ENCODE measurements around the gene ACY1. TPM values are rescaled to one million over a fixed set of nuclear protein-coding genes. Genes with fewer than 3 reads are reported as not detected.

ACY1 gene
- polyA plus RNA-seq, 1 of the 3 experiments (the other 2 are of a cell fraction), result 93.0 TPM

DNA sequence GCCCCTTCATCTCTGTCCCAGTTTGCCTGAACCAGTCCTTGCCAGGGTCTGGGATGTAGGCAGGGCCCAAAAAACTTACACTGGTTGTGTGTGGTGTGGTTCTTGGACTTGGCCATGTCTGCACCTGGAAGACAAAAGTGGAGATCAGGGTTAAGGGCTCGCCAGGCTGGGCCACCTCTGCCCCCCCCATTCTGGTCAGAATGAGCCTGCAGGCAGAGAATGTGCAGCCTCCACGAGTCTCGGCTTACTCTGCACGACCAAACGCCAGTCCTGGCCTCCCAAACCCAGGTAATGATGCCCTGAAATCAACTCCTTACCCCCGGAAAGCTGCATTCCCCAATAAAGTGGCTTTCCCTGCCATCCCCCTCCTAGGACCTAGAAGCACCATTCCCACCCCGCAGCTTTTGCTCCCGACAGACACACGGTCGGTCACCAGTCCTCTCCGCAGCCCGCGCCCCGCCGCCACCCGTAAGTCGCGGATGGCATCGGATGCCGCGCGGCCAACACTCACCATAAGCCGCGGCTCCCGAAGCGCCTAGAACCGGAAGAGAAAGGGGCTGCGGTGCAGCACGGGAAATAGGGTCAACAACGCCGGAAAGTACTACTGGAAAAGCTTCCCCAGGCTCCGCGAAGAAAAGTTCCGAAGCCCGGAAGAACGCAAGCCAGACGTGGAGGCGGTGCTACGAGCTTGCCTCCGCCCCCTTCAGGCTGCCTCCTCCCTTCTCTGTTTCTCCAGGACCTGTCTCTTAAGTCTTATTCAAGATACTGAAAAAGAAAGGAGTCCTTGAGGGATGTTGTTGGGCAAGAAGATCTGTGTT lies 12.2 kb downstream of the ACY1 start, which contains the start of gene RPL29 (continued):
- TF ChIP-seq CTCF (IDR thresholded peaks at IDR 0.05), result 0 out of 2 replicates have a peak, but pooled peaks have one; percentile 19
- peak; percentile 83 for TF ChIP-seq SIN3A (IDR thresholded peaks at IDR 0.05; ENCODE audit: borderline replicate concordance, low read depth, low read length)
- TF ChIP-seq GABPA (IDR thresholded peaks at IDR 0.05; ENCODE audit: low read depth), result peak; percentile 100
- no peak for TF ChIP-seq RFX5 (IDR thresholded peaks at IDR 0.05; ENCODE audit: low read length)
- TF ChIP-seq CHD2 (IDR thresholded peaks at IDR 0.05; ENCODE audit: low read length, partially characterized antibody), result peak; percentile 94
- TF ChIP-seq, protein P1, sequence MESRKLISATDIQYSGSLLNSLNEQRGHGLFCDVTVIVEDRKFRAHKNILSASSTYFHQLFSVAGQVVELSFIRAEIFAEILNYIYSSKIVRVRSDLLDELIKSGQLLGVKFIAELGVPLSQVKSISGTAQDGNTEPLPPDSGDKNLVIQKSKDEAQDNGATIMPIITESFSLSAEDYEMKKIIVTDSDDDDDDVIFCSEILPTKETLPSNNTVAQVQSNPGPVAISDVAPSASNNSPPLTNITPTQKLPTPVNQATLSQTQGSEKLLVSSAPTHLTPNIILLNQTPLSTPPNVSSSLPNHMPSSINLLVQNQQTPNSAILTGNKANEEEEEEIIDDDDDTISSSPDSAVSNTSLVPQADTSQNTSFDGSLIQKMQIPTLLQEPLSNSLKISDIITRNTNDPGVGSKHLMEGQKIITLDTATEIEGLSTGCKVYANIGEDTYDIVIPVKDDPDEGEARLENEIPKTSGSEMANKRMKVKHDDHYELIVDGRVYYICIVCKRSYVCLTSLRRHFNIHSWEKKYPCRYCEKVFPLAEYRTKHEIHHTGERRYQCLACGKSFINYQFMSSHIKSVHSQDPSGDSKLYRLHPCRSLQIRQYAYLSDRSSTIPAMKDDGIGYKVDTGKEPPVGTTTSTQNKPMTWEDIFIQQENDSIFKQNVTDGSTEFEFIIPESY (IDR thresholded peaks at IDR 0.05; ENCODE audit: borderline replicate concordance, low read depth), result 0 out of 2 replicates have a peak, but pooled peaks have one; percentile 45
- TF ChIP-seq, protein P2, sequence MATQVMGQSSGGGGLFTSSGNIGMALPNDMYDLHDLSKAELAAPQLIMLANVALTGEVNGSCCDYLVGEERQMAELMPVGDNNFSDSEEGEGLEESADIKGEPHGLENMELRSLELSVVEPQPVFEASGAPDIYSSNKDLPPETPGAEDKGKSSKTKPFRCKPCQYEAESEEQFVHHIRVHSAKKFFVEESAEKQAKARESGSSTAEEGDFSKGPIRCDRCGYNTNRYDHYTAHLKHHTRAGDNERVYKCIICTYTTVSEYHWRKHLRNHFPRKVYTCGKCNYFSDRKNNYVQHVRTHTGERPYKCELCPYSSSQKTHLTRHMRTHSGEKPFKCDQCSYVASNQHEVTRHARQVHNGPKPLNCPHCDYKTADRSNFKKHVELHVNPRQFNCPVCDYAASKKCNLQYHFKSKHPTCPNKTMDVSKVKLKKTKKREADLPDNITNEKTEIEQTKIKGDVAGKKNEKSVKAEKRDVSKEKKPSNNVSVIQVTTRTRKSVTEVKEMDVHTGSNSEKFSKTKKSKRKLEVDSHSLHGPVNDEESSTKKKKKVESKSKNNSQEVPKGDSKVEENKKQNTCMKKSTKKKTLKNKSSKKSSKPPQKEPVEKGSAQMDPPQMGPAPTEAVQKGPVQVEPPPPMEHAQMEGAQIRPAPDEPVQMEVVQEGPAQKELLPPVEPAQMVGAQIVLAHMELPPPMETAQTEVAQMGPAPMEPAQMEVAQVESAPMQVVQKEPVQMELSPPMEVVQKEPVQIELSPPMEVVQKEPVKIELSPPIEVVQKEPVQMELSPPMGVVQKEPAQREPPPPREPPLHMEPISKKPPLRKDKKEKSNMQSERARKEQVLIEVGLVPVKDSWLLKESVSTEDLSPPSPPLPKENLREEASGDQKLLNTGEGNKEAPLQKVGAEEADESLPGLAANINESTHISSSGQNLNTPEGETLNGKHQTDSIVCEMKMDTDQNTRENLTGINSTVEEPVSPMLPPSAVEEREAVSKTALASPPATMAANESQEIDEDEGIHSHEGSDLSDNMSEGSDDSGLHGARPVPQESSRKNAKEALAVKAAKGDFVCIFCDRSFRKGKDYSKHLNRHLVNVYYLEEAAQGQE (IDR thresholded peaks at IDR 0.05; ENCODE audit: low read depth, low read length), result peak; percentile 77
- no peak for TF ChIP-seq NRF1 (IDR thresholded peaks at IDR 0.05; ENCODE audit: low read depth, low read length)
- peak; percentile 56 for TF ChIP-seq TCF12 (IDR thresholded peaks at IDR 0.05)
- no peak for TF ChIP-seq USF2 (IDR thresholded peaks at IDR 0.05; ENCODE audit: borderline replicate concordance, low read depth, low read length)
- no peak for TF ChIP-seq GATA2 (CRISPR knock-in tag; IDR thresholded peaks at IDR 0.05)
- no peak for TF ChIP-seq RXRA (IDR thresholded peaks at IDR 0.05; ENCODE audit: borderline replicate concordance, low read depth)
- TF ChIP-seq SMC3 (IDR thresholded peaks at IDR 0.05; ENCODE audit: low read depth, low read length), result peak; percentile 14; the same call in 1 of the 2 replicates
- TF ChIP-seq EZH2phosphoT487 (IDR thresholded peaks at IDR 0.05; ENCODE audit: borderline replicate concordance, low read depth), result no peak
- TF ChIP-seq YY1 (IDR thresholded peaks at IDR 0.05; ENCODE audit: low read depth), result peak; percentile 81
- peak; percentile 11; the same call in 1 of the 2 replicates for TF ChIP-seq RAD21 (IDR thresholded peaks at IDR 0.05; ENCODE audit: low read length)
- no peak for TF ChIP-seq TEAD4 (IDR thresholded peaks at IDR 0.05; ENCODE audit: borderline replicate concordance, insufficient read depth)
- no peak for TF ChIP-seq FOSL2 (IDR thresholded peaks at IDR 0.05; ENCODE audit: borderline replicate concordance, low read depth)
- TF ChIP-seq TAF1 (IDR thresholded peaks at IDR 0.05; ENCODE audit: borderline replicate concordance, low read depth, low read length), result peak; percentile 99
